ENCODE results near the gene SYNDIG1L.

- no peak for TF ChIP-seq MXI1 (conservative IDR thresholded peaks at IDR 0.05; ENCODE audit: poor library complexity, severe bottlenecking)
- no peak for TF ChIP-seq CTCF (IDR thresholded peaks at IDR 0.05; ENCODE audit: poor library complexity, severe bottlenecking)
- no peak for TF ChIP-seq EP300 (conservative IDR thresholded peaks at IDR 0.05; ENCODE audit: poor library complexity, severe bottlenecking)
- TF ChIP-seq POLR2AphosphoS5 (IDR thresholded peaks at IDR 0.05), result no peak
- TF ChIP-seq EZH2 (IDR thresholded peaks at IDR 0.05; ENCODE audit: borderline replicate concordance, insufficient read depth, low read length, poor library complexity, severe bottlenecking), result no peak
- no peak for TF ChIP-seq SMC3 (conservative IDR thresholded peaks at IDR 0.05; ENCODE audit: poor library complexity)
Measured at GRCh38 chr14:74456684-74457564, 30.9 kb upstream of the SYNDIG1L start.

All from neural cell (in vitro differentiated cells).